SIG-M5 (cell line): Measurements from ENCODE around the gene SERPINB2.
"Not testable (repeated sequence)": the region's sequence is repeated elsewhere in the genome, so short reads cannot be mapped to it uniquely, and the experiment has no call there.

Experiments
- DNase-seq: peaks from one replicate; lab custom pipeline; 2025; lab: John Stamatoyannopoulos, UW

Gene SERPINB2

GRCh38 chr18:63888470-63889190 is 1.1 kb downstream of the SERPINB2 start:
- no peak for DNase-seq

- DNase-seq: peak; percentile 83
These were observed 2.1 kb downstream of the SERPINB2 start for GRCh38 chr18:63889626-63890025.

- DNase-seq: no peak
These were observed 2.9 kb downstream of the SERPINB2 start for GRCh38 chr18:63890237-63890949.

- DNase-seq: peak; percentile 58
These were observed 3.4 kb downstream of the SERPINB2 start for GRCh38 chr18:63890950-63891304.

GRCh38 chr18:63892566-63892965 is 5.1 kb downstream of the SERPINB2 start:
- DNase-seq: peak; percentile 39

GRCh38 chr18:63894106-63894772 is 6.7 kb downstream of the SERPINB2 start:
- no peak for DNase-seq

- DNase-seq: no peak
These were observed 7.7 kb downstream of the SERPINB2 start for GRCh38 chr18:63895190-63895589.

GRCh38 chr18:63897072-63897471 is 9.6 kb downstream of the SERPINB2 start:
- DNase-seq: no peak

- DNase-seq: no peak
These were observed 11.7 kb downstream of the SERPINB2 start for GRCh38 chr18:63899206-63899605.

GRCh38 chr18:63903851-63904570 is 16.5 kb downstream of the SERPINB2 start:
- DNase-seq: no peak

- DNase-seq: no peak
These were observed 17.2 kb downstream of the SERPINB2 start for GRCh38 chr18:63904694-63905093.

GRCh38 chr18:63905361-63905760 is 17.9 kb downstream of the SERPINB2 start:
- peak; percentile 34 for DNase-seq

GRCh38 chr18:63906056-63906455 is 18.6 kb downstream of the SERPINB2 start:
- DNase-seq: no peak

- DNase-seq: peak; percentile 79
These were observed 20.2 kb downstream of the SERPINB2 start, which contains the start of gene SERPINB10 for GRCh38 chr18:63907664-63908063. Gene SERPINB10, plus strand, starts transcription at chr18:63907958. Its CDS starts 7,553 bp downstream, at chr18:63915511.

GRCh38 chr18:63908858-63909257 is 21.4 kb downstream of the SERPINB2 start:
- no peak for DNase-seq

GRCh38 chr18:63909870-63910269 is 22.4 kb downstream of the SERPINB2 start:
- no peak for DNase-seq

GRCh38 chr18:63917817-63918216 is 30.3 kb downstream of the SERPINB2 start:
- no peak for DNase-seq

GRCh38 chr18:63922049-63922448 is 34.5 kb downstream of the SERPINB2 start:
- no peak for DNase-seq

- DNase-seq: no peak
These were observed 37.0 kb downstream of the SERPINB2 start for GRCh38 chr18:63924551-63924950.

- DNase-seq: peak; percentile 33
These were observed 40.8 kb downstream of the SERPINB2 start for GRCh38 chr18:63928331-63928730.

GRCh38 chr18:63929369-63929768 is 41.9 kb downstream of the SERPINB2 start:
- not testable (repeated sequence) for DNase-seq

GRCh38 chr18:63930773-63931354 is 43.4 kb downstream of the SERPINB2 start:
- DNase-seq: peak; percentile 13
